Measurements from ENCODE around the gene DELE1.
A peak's percentile ranks its signal among the peaks of the same experiment; 100 is the strongest.

DNA sequence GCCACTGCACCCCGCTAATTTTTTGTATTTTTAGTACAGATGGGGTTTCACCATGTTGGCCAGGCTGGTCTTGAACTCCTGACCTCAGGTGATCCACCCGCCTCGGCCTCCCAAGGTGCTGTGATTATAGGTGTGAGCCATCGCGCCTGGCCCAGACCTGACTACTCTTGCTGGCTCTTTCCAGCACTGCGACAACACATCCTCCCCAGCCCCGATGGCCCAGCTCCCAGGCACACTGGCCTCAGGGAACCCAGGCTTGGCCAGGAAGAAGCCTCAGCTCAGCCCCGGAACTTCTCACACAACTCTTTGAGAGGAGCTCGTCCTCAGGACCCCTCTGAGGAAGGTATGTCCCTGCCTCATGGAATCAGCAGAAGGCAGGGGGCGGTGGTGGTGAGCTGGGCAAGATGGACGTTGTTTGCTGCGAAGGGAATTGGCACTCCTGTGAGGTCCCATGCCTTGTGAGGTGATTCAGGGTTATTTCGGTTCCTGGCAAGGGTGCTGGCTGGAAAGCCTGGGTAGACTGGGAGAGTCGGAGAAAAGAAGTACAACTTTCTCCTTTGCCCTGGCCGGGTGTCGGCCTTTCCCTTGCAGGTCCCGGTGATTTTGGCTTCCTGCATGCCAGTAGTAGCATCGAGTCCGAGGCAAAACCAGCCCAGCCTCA lies 5.9 kb downstream of the DELE1 start:
- TF ChIP-seq POLR2A (IDR thresholded peaks at IDR 0.05) = no peak
- TF ChIP-seq, protein P1, sequence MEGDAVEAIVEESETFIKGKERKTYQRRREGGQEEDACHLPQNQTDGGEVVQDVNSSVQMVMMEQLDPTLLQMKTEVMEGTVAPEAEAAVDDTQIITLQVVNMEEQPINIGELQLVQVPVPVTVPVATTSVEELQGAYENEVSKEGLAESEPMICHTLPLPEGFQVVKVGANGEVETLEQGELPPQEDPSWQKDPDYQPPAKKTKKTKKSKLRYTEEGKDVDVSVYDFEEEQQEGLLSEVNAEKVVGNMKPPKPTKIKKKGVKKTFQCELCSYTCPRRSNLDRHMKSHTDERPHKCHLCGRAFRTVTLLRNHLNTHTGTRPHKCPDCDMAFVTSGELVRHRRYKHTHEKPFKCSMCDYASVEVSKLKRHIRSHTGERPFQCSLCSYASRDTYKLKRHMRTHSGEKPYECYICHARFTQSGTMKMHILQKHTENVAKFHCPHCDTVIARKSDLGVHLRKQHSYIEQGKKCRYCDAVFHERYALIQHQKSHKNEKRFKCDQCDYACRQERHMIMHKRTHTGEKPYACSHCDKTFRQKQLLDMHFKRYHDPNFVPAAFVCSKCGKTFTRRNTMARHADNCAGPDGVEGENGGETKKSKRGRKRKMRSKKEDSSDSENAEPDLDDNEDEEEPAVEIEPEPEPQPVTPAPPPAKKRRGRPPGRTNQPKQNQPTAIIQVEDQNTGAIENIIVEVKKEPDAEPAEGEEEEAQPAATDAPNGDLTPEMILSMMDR (IDR thresholded peaks at IDR 0.05) = peak in 1 of 12 donors; percentile 21

Data from heart left ventricle (tissue), 13 donors.